ENCODE data around the gene DIO3. TPM values are rescaled to one million over a fixed set of nuclear protein-coding genes. Genes with fewer than 3 reads are reported as not detected.

Gene DIO3
- total RNA-seq, 2 donors from 2014 or later: 1.3 to 2.0 TPM

DNA sequence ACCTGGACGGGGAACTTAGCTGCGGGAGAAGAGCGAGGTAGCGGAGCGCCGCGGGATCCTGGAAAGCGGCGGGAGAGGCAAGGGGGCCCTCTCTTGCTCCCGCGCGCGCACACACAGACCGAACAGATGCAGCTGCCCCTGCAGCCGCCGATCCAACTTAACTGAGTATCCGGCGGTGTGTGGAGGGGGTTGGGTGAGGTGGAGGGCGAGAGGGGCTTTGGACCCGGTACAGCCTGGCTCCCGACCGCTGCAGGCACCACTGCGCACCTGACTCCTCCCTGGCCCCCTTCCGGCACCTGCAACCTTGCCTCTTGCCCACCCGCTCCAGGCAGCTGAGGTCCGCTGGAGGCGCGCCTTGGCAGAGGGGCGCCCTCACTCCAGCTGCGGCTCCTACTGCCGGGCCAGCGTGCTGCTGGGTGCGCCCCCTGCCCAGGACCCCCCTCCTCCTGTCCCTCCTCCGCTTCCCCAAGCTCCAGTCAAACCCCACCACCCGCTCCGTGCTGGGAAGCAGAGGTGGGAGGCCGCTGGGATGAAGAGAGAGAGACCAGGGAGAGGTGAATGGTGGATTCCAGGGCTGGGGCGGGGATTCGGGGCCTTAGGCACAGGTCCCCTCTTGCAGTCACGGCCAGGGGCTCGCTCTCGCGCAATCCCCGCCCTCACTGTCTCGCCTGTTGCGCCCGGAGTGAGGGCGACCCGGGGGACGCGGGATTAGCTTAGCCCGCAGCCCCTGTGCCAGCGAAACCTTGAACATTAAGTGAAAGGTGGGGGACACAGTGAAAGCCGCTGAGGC is 2.6 kb downstream of the DIO3 start:
- H3K9me3 ChIP-seq: peaks cover 0 to 12% (median 2%) of the 10 kb centered on the region in 3 donors
- H3K27ac ChIP-seq: no peak overlapping the region
- WGBS, 2 donors: 3 to 4% methylated on average over 18 to 50 of the region's 54 CpGs
- H3K27me3 ChIP-seq: peaks cover 0 to 36% of the 10 kb centered on the region in 2 donors
- intact Hi-C loops (cut with DNase I): no loop called here
- TF ChIP-seq, protein P1, sequence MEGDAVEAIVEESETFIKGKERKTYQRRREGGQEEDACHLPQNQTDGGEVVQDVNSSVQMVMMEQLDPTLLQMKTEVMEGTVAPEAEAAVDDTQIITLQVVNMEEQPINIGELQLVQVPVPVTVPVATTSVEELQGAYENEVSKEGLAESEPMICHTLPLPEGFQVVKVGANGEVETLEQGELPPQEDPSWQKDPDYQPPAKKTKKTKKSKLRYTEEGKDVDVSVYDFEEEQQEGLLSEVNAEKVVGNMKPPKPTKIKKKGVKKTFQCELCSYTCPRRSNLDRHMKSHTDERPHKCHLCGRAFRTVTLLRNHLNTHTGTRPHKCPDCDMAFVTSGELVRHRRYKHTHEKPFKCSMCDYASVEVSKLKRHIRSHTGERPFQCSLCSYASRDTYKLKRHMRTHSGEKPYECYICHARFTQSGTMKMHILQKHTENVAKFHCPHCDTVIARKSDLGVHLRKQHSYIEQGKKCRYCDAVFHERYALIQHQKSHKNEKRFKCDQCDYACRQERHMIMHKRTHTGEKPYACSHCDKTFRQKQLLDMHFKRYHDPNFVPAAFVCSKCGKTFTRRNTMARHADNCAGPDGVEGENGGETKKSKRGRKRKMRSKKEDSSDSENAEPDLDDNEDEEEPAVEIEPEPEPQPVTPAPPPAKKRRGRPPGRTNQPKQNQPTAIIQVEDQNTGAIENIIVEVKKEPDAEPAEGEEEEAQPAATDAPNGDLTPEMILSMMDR (IDR thresholded peaks at IDR 0.05): no peak
- H3K4me1 ChIP-seq: peaks cover 20% of the 10 kb centered on the region
- no peak overlapping the region for H3K4me3 ChIP-seq
- ATAC-seq: no peak
- H3K36me3 ChIP-seq (replicated peaks in 1 of 2; ENCODE audit: insufficient read depth in 1 of 2, low read depth in 2 of 2): no peaks in the 10 kb centered on the region
- DNase-seq: no peak

DNA sequence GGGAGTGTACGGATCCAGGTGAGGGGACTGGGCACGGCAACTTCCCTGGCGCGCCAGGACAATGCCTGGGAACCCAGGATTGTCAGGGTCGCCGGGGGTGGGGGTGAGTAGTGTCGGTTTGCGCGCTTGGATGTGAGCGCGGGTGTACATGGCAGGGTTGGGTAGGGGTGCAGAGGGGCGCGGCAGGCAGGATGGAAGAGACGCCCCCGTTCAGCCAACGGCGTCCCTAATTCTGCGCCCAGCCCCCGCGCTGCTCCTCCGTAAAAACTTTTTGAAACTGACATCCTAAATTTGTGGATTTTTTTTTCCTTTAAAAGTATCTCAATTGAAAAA is 3.1 kb downstream of the DIO3 start:
- WGBS, 2 donors: 3% methylated on average over 19 to 21 of the region's 21 CpGs
- DNase-seq (no peak), ATAC-seq (no peak)
- Histone ChIP-seq H3K4me1 (peaks cover 18% of the 10 kb centered on the region), H3K36me3 (replicated peaks in 1 of 2; ENCODE audit: insufficient read depth in 1 of 2, low read depth in 2 of 2) (no peaks in the 10 kb centered on the region), H3K9me3 (peaks cover 0 to 12% (median 2%) of the 10 kb centered on the region in 3 donors), H3K27ac (no peak overlapping the region), H3K27me3 (peaks cover 0 to 36% of the 10 kb centered on the region in 2 donors), H3K4me3 (no peak overlapping the region)
- TF ChIP-seq POLR2A (IDR thresholded peaks at IDR 0.05): no peak
- TF ChIP-seq, protein P1 (IDR thresholded peaks at IDR 0.05): no peak
- intact Hi-C loops (cut with DNase I): no loop called here

DNA sequence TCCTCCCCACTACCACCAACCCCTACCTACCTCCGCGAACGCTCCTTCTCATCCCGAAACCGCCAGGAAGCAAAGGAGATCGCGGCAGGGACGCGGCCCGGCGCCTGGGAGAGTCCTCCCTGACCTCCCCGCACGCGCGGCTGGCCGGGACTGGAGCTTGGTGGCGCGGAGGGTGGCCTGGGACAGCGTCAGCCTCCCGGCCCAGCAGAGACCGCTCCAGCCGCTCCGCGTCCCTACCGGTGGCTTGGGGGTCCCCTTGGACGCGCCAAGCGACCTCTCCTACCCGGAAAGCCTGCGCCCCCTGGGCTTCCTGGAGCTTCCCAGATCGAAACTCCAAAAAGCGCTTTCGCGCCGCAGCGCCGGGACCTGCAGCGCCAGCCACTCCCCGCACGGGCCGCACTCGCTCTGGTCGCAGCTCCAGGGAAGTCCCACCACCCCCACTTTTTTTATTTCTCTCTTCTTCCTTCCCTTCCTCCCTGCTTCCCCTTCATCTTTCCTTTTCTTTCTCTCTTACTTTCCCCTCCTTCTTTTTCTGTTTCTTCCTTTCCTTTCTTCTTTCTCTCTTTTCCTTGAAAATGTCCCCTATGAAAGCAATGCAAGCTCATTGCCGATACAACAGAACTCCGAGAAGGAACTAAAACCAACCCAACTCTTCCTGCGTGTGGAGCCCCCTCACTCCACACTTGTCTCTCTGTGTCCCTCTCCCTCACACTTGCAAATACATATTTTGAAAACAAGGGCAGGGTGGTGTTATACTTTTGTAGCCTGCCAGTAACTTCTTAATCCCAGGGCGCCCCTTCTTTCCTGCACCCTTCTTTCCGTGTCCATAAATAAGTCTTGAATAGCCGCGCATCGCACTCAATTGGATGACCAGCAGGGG is 3.8 kb downstream of the DIO3 start:
- H3K4me1 ChIP-seq: peaks cover 12% of the 10 kb centered on the region
- ATAC-seq (no peak), DNase-seq (no peak)
- 3 to 4% methylated on average over 45 to 51 of the region's 51 CpGs for WGBS, 2 donors
- no peak overlapping the region for H3K4me3 ChIP-seq
- no peak for TF ChIP-seq POLR2A (IDR thresholded peaks at IDR 0.05)
- TF ChIP-seq, protein P1 (IDR thresholded peaks at IDR 0.05): no peak
- no peak overlapping the region for H3K27ac ChIP-seq
- peaks cover 0 to 12% (median 2%) of the 10 kb centered on the region in 3 donors for H3K9me3 ChIP-seq
- H3K36me3 ChIP-seq (replicated peaks in 1 of 2; ENCODE audit: insufficient read depth in 1 of 2, low read depth in 2 of 2): no peaks in the 10 kb centered on the region
- peaks cover 0 to 36% of the 10 kb centered on the region in 2 donors for H3K27me3 ChIP-seq
- intact Hi-C loops (cut with DNase I): no loop called here

DNA sequence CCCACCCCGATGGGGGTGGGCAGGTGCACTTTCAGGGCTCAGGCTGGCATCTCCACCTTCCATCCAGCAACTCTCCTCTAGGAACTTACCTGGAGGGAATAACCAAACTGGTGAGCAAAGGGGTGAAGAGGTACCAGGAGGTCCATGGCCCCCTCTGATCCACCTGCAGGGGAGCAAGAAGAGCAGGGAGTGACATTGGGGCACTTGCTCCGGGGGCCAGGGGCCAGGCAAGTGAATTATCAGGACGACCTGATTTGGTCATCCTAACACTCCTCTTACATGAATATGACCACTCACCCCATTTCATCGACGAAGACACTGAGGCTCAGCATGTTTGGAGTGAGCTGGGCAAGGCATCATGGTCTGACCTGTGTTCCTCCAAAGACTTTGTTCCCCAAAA is 6.0 kb downstream of the DIO3 start:
- H3K27ac ChIP-seq: no peak overlapping the region
- H3K4me3 ChIP-seq: no peak overlapping the region
- peaks cover 11% of the 10 kb centered on the region for H3K4me1 ChIP-seq
- no peak for DNase-seq
- H3K36me3 ChIP-seq (replicated peaks in 1 of 2; ENCODE audit: insufficient read depth in 1 of 2, low read depth in 2 of 2): no peaks in the 10 kb centered on the region
- TF ChIP-seq POLR2A (IDR thresholded peaks at IDR 0.05): no peak
- TF ChIP-seq, protein P1 (IDR thresholded peaks at IDR 0.05): no peak
- WGBS, 2 donors: 74 to 94% methylated on average over 4 to 5 of the region's 5 CpGs
- intact Hi-C loops (cut with DNase I): no loop called here
- ATAC-seq: no peak
- H3K27me3 ChIP-seq: peaks cover 0 to 25% of the 10 kb centered on the region in 2 donors
- peaks cover 0 to under 1% (median 0%) of the 10 kb centered on the region in 3 donors for H3K9me3 ChIP-seq
